AG08396 (cell line): ENCODE measurements around the gene PHF14.

Source experiments
- DNase-seq: peaks from one replicate; pipeline ENCODE4 v3.0.0; 2012; ENCODE audit warnings: low spot score, mixed read lengths

PHF14 gene

DNA sequence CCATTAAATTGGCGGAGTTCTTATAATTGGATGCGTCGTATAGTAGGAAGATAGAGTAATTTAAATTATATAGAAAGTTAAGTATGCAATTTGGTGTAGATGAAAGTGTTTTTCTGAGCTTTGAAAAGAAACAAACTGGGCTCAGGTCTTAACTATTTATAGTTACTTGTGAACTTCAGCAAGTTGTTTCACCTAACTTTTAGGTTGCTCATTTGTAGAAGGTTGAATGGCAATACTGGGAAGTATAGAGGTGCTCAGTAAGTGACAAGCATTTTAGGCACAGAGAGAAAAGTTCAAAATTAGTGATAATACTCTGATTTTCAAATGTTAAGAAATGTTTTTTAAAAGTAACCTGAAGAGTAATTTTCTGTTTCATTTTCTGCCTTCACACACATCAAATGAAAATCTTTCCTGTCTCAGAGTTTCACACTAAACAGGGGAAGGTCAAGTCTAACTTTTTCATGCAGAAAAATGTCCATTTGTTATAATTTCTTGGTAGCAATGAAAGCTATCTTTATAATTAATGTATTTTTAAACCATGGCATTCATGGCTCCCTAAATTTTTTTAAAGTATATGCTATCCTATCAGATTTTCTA, 146.5 kb downstream of the PHF14 start:
- no peak for DNase-seq

DNA sequence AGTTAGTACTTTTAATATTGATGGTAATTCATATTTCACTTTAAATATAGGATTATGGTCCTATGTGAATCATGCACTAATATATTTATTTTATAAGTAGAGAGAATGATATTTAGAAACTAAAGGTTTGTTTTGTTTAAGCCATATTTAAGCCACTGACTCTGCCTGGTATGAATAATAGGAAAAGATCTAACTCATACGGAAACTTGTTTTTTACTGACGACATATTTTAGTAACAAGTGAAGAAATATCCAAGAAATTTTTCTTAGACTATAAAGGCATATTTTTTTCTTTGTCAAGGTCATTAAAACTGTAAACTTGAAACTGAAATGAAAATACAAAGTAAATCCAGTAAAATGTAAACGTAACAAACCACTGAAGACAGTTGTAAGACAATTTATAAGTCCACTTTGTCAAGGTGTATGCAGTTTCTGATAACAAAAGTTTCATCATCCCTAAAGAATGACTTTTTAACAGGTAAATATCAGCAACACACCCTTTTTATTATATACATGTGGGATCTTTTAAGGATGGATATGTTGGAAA, 147.1 kb downstream of the PHF14 start:
- no peak for DNase-seq

DNA sequence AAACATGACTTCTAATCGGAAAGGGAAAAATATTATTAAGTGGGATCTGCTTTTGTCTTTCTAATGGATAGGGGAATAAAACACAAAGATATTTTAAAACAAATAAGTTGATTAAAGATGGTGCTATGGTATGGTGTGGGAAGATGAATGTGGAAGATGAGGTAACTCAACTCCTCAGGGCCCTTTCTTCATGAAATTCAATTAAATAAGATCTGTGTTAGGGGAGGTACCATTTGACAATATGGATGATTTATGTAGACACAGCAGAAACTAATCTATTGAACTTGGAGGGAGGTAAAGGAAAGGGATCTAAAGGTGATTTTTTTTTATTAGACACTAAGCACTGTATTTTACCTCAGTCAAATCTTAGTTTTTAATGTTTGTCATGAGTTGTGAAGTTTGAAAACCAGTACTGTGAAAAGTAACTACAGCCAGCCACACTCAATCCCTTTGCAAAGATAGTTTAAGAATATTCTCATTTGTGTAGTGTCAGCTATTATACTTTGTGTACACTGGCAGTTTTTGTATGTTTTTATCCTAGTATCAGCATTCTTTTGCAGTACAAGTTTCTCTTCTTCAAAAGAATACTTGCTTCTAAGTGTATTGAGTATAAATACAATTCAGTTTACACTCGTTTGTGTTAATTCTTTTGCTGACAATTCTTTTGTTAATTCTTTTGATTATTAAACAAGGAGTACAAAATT, 151.3 kb downstream of the PHF14 start:
- DNase-seq = no peak

DNA sequence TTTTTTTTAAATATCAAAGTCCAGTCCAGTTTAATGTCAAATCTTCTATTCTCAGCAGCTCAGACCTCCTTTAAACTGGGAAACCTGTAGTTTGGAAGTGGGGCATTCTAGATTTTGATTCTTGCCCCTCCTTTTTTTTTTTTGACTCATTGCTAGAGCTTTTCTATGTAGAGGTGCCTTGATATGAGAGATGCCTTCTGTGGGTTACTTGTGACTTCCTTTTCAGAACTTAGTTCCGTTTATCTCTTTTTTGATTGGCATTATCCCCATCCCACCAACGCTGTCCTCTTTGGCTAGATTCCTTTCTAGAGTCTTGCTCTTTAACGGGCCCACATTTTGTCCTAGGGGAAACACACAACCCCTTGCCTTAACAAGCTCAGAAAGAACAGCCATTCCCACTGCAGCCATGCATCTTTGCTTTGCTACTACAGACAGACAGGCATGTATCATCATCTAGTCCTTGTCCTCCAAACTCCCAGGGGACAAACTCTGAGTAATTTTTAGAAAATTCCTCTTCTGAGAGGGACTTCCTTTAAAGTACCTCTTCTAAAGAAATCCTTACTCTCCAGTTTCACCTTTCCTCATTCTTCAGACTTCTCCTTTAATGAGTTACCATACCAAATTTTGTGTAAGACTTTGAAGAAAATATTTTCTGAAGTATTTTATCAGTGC, 153.6 kb downstream of the PHF14 start:
- no peak for DNase-seq

DNA sequence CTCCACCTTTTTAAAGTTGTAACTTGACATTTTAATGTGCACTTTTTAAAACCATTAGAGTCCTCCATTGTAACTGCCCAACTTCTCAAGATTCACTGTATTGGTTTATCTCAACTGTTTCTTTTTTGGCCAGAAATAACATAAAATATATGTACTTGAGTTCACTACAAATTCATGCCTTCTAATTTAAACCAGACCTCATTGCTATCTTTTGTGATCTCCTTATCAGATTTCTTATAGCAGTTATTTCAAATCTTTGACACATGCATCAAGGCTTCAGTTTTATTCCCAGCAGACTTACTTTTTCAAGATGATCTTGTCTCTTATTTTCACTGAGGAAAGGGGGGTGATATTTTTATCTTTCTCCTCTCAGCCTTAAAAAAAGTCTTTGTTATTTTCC, 154.3 kb downstream of the PHF14 start:
- DNase-seq = no peak

DNA sequence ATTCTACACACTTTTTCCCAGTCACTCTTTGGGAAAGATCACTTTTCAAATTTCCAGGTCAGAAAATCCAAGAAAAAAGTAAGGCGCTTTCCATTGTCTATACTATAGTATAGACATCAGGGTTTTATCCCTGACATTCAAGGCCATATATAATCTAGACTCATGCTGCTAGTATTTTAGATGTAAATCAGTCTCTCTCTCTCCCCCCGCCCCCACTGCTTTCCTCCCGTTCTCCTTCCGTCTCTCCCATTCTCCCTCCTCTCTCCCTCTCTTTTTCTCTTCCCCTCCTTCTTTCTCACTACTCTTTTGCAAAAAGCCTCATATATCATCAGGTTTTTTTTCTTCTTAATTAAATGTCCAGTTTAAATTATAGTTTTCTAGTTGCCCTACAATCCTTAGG, 154.8 kb downstream of the PHF14 start:
- no peak for DNase-seq

DNA sequence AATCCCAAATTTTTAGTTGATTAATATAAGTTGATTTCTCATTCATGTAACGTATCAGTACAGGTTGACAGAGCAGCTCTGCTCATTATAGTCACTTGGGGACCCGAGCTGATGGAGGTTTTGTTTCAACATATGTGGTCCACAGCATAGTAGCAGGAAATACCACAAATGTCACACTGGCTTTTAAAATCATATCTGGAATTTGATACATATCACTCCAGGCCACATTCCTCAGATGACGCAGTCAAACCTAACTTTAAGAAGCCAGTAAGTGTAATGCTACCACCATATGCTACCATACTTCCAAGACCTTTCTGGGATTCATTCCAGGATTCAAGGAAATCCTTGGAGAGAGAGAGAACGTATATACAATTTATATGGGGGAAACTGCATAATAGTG, 156.3 kb downstream of the PHF14 start:
- no peak for DNase-seq

DNA sequence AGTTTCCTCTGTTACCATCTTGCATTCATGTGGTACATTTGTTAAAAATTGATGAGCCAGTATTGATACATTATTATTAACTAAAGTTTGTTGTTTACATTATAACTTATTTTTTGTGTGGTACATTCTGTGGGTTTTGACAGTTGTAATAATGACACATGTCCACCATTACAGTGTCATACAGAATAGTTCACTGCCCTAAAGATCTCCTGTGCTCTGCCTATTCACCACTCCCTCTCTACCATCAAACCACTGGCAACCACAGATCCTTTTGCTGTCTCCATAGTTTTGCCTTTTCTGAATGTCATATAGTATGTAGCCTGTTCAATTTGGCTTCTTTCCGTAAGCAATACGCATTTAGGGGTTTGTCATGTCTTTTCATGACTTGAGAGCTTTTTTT, 156.9 kb downstream of the PHF14 start:
- DNase-seq = no peak

DNA sequence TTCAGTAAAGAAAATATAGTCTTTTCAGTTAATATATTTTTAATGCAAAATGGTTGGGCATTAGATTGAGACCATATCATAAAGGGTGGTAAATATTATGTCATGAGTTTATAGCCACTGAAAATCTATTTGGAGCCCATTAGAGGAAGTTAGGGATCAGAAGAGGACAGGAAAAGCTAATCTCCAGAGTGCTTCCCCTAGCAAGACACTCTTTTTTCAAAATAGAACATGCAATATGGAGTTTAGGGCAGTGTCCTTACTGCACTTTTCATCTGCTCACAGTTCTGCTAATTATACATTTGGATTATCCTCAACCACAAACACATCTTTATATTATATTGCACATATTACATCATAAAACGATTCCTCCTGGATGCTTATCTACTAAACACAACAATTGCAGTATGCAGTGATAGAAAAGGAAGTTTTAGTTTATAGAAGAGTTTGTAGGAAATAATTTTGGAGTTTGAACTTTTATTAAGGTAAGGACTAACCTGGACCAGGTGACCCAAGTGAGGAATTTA, 159.8 kb downstream of the PHF14 start:
- DNase-seq = no peak

DNA sequence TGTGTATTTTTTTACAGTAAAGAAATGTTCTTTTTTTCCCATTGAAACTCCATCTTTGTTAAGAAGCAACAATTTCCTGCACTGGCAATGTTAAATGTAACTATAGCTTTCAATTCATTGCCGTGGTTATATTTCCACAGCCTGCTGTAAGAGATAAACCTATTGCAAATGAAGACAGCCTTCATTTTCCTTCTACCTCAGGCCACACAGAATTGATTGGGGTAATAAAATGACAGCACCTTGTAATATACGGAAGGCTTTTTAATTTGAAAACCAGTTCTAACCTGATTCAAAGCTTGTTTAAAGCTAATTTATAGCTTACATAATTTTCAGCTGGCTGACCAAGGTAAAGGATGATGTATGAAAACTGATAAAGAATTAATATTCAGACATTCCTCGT, 161.9 kb downstream of the PHF14 start:
- DNase-seq = no peak

DNA sequence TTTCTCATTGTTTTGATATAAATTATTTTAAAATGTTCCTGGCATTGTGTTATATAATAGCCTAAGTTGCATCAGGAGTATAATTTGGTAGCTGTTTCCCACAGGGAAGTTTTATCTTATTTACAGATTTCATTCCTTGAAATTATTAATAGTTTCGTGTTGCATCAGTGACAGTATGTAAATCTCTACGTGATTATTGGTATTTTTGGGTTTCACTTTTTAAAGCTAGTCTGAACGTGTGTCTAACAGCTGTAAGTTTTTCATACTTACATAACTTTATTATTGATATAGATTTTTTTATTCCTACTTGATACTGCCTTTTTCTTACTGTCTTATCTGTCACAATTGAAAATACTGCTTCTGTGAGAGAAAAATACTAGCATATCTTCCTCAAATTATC, 167.9 kb downstream of the PHF14 start:
- no peak for DNase-seq

DNA sequence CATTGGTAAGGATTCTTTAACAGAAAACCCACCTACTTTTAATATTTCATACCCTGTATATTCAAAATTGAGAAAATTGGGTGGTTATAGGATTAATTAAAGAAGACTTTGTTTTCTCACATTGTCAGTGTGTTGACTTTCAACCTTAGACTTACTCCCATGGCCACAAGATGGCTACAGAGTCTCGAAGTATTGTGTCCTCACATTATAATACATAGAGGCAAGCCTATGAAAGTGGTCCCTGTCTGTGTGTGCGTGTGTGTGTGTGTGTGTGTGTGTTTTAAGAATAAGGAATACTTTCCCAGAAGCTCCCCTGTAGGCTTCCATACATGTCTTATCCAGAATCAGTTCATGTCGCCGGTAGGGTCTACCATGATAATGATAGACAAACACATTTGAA, 180.0 kb downstream of the PHF14 start:
- DNase-seq = no peak

DNA sequence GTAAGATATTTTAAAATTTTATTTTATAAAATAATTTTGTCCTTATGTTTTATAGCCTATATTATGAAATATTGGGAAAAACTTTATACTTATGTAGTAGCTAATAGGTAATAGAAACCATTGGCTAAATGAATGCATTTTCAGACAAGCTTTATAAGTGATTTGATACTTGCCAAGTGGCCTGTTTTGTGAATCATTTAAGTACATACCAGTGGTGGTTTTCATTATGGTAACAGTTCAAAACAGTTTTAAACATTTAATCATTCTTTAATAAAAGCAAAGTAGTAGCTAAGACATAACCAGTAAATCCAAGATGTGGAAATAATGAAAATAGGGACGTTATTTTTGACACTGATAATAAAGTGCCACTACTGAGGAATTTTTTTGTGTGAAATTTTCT, 182.2 kb downstream of the PHF14 start:
- no peak for DNase-seq

DNA sequence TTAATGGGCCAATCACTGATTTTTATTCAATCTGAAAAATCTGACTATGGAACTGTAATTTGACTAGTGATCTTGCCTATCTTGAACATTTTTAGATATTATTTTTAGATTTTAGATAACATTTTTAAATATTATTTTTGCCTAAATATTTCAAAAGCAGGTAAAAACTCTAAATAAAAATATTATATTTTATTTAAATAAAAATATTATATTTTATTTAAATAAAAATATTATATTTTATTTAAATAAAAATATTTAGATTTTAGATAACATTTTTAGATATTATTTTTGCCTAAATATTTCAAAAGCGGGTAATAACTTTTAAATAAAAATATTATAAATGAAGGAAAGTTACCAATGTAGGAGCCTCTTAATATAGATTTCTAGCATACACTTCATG, 187.8 kb downstream of the PHF14 start:
- DNase-seq = no peak

DNA sequence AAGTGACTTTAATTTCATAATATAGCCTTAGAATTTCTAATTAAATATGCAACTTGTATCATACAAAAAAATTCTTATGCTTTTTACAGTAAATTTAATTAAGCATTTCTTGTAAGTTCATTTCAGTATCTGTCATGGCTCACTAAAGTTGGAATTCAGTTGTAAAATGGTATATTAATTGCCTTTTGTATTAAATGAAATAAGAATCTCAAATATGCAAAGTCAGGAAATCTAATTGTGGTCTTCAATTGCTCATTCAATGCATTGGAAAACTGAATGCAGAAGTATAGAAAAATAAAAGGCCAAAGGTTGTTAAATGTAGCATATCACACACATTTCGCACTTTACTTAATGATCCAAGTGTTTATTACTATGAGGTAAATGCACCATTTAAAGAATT, 189.5 kb downstream of the PHF14 start:
- DNase-seq = no peak

DNA sequence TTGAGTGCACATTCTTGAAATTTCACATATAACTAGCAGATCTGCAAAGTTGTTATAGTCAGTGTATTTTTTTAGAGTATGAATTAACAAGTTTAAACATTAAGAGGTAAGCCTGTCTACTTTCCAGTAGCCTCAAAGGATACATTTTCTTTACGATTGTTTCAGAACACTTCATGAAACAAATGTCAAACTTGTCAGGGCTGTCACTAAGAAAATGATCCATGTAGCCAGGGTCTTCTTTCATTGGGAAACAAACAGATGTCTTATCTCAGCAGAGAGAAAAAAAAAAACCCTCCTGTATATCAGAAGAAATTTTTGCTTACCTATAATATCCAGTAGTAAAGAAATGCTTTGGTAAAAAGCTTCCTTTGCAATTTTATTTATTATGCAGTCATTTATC, 192.4 kb downstream of the PHF14 start:
- DNase-seq = no peak

DNA sequence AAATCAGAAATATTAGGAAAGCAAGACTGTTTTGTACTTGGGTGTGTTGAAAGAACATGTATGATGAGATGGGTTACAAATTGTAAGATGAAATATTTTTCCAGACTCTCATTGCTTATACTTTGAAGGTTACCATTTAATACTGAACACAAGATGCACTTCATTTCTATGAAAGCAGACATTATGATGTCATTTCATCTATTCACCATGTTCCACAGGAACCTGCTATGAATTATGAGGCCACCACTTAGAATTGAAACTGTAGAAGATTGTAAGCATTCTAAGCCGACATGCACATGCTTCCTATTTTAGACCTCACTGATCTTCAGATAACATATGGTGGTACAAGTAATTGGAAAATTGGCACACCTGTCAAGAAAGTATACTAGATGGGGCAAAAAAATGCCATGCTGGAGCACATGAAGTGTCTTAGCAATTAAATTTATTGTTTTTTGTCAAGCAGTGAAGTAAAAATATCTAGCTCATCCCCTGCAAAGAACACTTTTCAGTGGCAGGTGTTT, 195.0 kb downstream of the PHF14 start:
- DNase-seq = no peak

DNA sequence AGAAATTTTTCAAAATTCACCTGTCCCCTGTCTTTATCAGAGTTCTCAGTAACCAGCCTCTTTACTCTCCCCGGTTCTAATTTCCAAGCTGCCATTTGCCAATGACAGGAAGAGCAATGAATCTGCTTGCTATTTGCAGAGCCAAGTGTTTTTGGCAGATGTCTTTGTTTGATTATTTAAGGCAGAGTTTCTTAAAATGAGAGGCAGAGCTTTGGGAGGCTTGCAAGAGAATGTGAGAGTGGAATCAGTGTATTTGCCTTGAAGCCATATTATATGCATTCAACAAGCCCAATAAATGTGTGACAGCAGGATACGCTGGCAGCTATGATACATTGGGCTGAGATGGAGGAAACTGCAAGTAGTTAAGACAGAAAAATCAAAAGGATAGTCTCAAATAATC, 196.5 kb downstream of the PHF14 start:
- no peak for DNase-seq

DNA sequence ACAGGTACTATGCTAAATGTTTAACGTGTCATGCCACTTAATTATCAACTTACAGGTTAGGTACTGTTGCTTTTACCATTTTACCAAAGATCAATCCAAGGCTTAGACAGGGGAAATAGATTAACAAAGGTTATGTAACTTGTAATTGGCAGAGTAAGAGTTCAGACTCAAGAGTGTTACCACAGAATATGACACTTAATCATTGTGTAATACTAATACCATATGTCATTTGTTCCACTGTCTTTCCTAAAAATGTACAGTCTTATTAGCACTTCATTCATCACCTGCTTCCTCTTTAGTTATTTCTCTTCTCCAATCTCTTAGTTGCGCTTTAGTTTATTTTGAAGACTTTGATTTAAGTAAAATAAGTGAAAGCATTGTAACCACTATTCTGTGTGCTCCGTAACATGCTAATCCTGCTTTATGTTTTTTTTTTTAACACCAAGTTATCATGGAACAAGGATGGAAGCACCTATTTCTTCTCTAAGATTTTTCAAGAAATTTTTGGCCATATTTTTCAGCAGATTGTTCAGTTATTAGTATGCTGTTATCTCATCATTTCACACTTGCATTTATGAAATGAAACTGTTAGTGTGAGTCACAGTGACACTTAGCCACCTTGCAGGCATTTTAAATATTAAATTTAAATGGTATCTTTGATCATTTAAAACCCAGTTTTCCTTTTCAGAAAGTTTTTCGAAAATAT, 197.3 kb downstream of the PHF14 start:
- no peak for DNase-seq

DNA sequence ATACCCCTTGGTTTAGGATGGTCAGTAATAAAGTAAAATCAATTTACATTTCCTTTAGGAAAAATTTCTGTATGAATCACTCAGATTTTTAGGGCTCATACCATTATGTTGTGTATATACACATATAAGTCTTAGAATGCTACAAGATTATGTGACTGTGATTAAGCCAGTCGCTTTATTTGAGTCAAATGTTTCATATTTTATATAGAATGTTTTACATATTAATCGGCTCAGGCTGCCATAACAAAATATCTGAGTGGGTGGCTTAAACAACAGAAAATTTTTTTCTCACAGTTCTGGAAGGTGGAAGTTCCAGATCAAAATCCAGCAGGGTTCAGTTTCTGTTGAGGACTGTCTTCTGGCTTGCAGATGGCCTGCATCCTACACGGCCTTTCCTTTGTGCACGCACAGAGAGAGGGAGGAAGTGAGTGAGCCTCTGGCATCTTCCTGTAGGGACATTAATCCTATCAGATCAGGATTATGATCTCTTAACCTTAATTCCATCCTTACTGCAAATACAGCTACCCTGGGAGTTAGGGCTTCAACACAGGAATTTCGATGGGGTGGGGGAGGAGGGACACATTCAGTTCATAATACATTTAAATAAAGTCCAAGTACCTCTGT, 198.0 kb downstream of the PHF14 start:
- DNase-seq = no peak

DNA sequence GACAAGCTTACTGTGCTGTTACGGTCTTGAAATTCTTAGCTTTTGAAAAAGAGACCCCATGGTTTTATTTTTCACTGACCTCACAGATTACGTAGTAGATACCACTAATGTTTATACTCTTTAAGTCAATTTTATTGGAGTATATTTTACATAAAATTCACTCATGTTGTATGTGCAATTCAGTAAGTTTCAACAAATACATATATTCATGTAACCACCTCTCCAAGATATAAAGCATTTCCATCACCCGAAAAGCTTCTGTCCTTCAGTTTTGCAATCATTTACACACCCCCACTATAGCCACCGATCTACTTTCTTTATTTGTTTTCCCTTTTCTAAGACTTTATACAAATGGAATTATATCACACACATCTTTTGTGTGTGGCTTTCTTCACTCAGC, 199.2 kb downstream of the PHF14 start:
- DNase-seq = no peak

DNA sequence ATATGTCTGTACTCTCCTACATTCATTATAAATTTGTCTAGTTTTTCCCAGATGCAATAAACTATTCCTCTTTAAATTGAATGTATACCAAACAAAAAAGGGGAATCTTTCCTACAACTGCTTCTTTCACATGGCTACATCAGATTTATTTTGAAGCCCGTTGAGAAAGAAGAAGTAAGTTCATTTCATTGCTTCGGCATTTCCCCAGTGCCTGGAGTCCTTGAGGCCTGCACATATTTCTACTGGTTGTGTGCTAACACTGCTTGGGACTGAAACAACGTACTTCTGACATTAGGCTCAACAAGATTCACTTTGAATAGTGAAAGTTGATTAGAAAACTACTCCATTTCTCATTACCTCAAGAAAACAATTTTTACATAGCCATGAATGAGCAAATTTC, 201.7 kb downstream of the PHF14 start:
- no peak for DNase-seq
